IMR-90 (cell line): ENCODE data around the gene TTC7B. TPM values are rescaled to one million over a fixed set of nuclear protein-coding genes. Genes with fewer than 3 reads are reported as not detected.
A peak's percentile ranks its signal among the peaks of the same experiment; 100 is the strongest.

Experiments used
- ATAC-seq: fragments of 200-7000 bp; cut with Tn5 transposase; 2 replicates; pipeline ENCODE4 v1.9.1; 2020; ENCODE audit warnings: low read depth, mild to moderate bottlenecking, moderate library complexity
- BruUV-seq: library from RNA; stranded (reverse); fragments of 400-500 nt; replicated peaks from 2 replicates; lab custom pipeline; 2021; lab: Mats Ljungman, UMichigan
- CTCF ChIA-PET: fragments of 300-600 bp; formaldehyde crosslinking; extraction: SDS; loops from one replicate; lab custom pipeline; 2021; ENCODE audit warnings: antibody characterized with exemption; lab: Yijun Ruan, JAX
- POLR2A ChIA-PET: fragments of 300-600 bp; sonication (Branson Sonifier 250); formaldehyde crosslinking; loops from one replicate; lab custom pipeline; 2022; ENCODE audit warnings: antibody characterized with exemption; ENCODE audit not compliant: unreplicated experiment; lab: Charles Lee
- DNase-seq: peaks from one replicate; pipeline ENCODE4 v3.0.0; 2013
- H2AFZ ChIP-seq: replicated peaks from 2 replicates; pipeline ENCODE3; 2013; ENCODE audit warnings: low read length, mild to moderate bottlenecking; ENCODE audit not compliant: poor library complexity
- H2AK5ac ChIP-seq: 2 replicates; pipeline ENCODE4 v1.6.1; 2013; ENCODE audit warnings: low read depth, low read length, inconsistent platforms
- H2AK9ac ChIP-seq: replicated peaks from 2 replicates; pipeline ENCODE3; 2013; ENCODE audit warnings: mild to moderate bottlenecking, low read depth, low read length, moderate library complexity; ENCODE audit not compliant: poor library complexity
- H2BK120ac ChIP-seq: 2 replicates; pipeline ENCODE4 v1.6.1; 2013; ENCODE audit warnings: low read depth, low read length, inconsistent platforms
- H2BK15ac ChIP-seq: 3 replicates; pipeline ENCODE4 v1.6.1; 2013; ENCODE audit warnings: low read depth, low read length, inconsistent platforms
- H2BK20ac ChIP-seq: 2 replicates; pipeline ENCODE4 v1.6.1; 2013; ENCODE audit warnings: low read depth, mild to moderate bottlenecking, inconsistent platforms, low read length, moderate library complexity
- H2BK5ac ChIP-seq: 2 replicates; pipeline ENCODE4 v1.6.1; 2013; ENCODE audit warnings: mild to moderate bottlenecking, low read depth, low read length, inconsistent platforms; ENCODE audit not compliant: poor library complexity, severe bottlenecking
- H3K14ac ChIP-seq: replicated peaks from 2 replicates; pipeline ENCODE4 v1.6.1; 2013; ENCODE audit warnings: low read depth, low read length, inconsistent platforms
- H3K18ac ChIP-seq: 2 replicates; pipeline ENCODE4 v1.6.1; 2013; ENCODE audit warnings: low read depth, low read length, control low read depth
- H3K23ac ChIP-seq: 2 replicates; pipeline ENCODE4 v1.6.1; 2013; ENCODE audit warnings: low read depth, low read length, inconsistent platforms
- H3K27ac ChIP-seq: 2 replicates; pipeline ENCODE4 v1.5.1; 2013; ENCODE audit warnings: mild to moderate bottlenecking, control low read depth, low read length; ENCODE audit not compliant: insufficient read depth
- H3K27me3 ChIP-seq: 2 replicates; pipeline ENCODE4 v1.6.1; 2013; ENCODE audit warnings: low read length; ENCODE audit not compliant: control insufficient read depth, insufficient read depth
- H3K36me3 ChIP-seq: 2 replicates; pipeline ENCODE4 v1.6.1; 2013; ENCODE audit warnings: low read length, mixed read lengths; ENCODE audit not compliant: control insufficient read depth, insufficient read depth
- H3K4ac ChIP-seq: 2 replicates; pipeline ENCODE4 v1.6.1; 2013; ENCODE audit warnings: low read depth, low read length, inconsistent platforms
- H3K4me1 ChIP-seq: 2 replicates; pipeline ENCODE4 v1.6.1; 2013; ENCODE audit warnings: low read length, mixed read lengths; ENCODE audit not compliant: control insufficient read depth, insufficient read depth
- H3K4me2 ChIP-seq: 2 replicates; pipeline ENCODE4 v1.6.1; 2013; ENCODE audit warnings: low read depth, mild to moderate bottlenecking, control low read depth, low read length, moderate library complexity
- H3K4me3 ChIP-seq: 2 replicates; pipeline ENCODE4 v1.5.1; 2013; ENCODE audit warnings: low read depth, mild to moderate bottlenecking, control low read depth, low read length, moderate library complexity; ENCODE audit not compliant: insufficient read depth
- H3K56ac ChIP-seq: 2 replicates; pipeline ENCODE4 v1.6.1; 2013; ENCODE audit warnings: low read length, inconsistent platforms; ENCODE audit not compliant: insufficient read depth; ENCODE audit errors: extremely low read depth
- H3K79me1 ChIP-seq, 2 experiments: 2 replicates each; pipeline ENCODE4 v1.6.1; 2013; ENCODE audit warnings: low read length in 2 of 2, inconsistent platforms in 1 of 2, low read depth in 1 of 2
- H3K9ac ChIP-seq: 2 replicates; pipeline ENCODE4 v1.6.1; 2013; ENCODE audit warnings: low read depth, low read length, control low read depth
- H3K9me1 ChIP-seq: 2 replicates; pipeline ENCODE4 v1.6.1; 2013; ENCODE audit warnings: low read length, inconsistent platforms; ENCODE audit not compliant: insufficient read depth
- H3K9me3 ChIP-seq: 2 replicates; pipeline ENCODE4 v1.6.1; 2013; ENCODE audit warnings: low read length; ENCODE audit not compliant: control insufficient read depth, insufficient read depth
- H4K20me1 ChIP-seq: 2 replicates; pipeline ENCODE4 v1.6.1; 2013; ENCODE audit warnings: low read length, inconsistent platforms; ENCODE audit not compliant: insufficient read depth
- H4K5ac ChIP-seq: 2 replicates; pipeline ENCODE4 v1.6.1; 2013; ENCODE audit warnings: mild to moderate bottlenecking, low read depth, low read length, control low read depth
- H4K8ac ChIP-seq, 2 experiments: 2 replicates each; pipeline ENCODE4 v1.6.1; 2013; ENCODE audit warnings: low read depth in 2 of 2, low read length in 2 of 2, control low read depth in 1 of 2, inconsistent platforms in 1 of 2
- H4K91ac ChIP-seq: 2 replicates; pipeline ENCODE4 v1.6.1; 2013; ENCODE audit warnings: low read depth, low read length, inconsistent platforms; ENCODE audit not compliant: insufficient read depth
- BHLHE40 ChIP-seq: fragments of 150-350 bp; IDR thresholded peaks from 2 replicates; pipeline ENCODE4 v1.6.1; 2016; ENCODE audit warnings: mild to moderate bottlenecking, low read depth, low read length
- CHD1 ChIP-seq: IDR thresholded peaks from 2 replicates; pipeline ENCODE4 v1.6.1; 2012; ENCODE audit warnings: low read depth, low read length, improper control_type of control experiment
- CTCF ChIP-seq: conservative IDR thresholded peaks from 2 replicates; pipeline ENCODE4 v1.5.1; 2012; ENCODE audit warnings: mild to moderate bottlenecking, low read depth, low read length, improper control_type of control experiment
- FOS ChIP-seq: fragments of 150-350 bp; IDR thresholded peaks from 2 replicates; pipeline ENCODE4 v1.6.1; 2016; ENCODE audit warnings: low read depth, low read length
- MAFK ChIP-seq: IDR thresholded peaks from 2 replicates; pipeline ENCODE4 v1.6.1; 2012; ENCODE audit warnings: low read depth, low read length, improper control_type of control experiment
- MXI1 ChIP-seq: IDR thresholded peaks from 2 replicates; pipeline ENCODE4 v1.6.1; 2012; ENCODE audit warnings: low read depth, mild to moderate bottlenecking, low read length, moderate library complexity, borderline replicate concordance
- NFE2L2 ChIP-seq: fragments of 150-350 bp; IDR thresholded peaks from 2 replicates; pipeline ENCODE4 v1.6.1; 2016; ENCODE audit warnings: low read depth, mild to moderate bottlenecking, low read length
- POLR2A ChIP-seq: IDR thresholded peaks from 2 replicates; pipeline ENCODE4 v1.6.1; 2012; ENCODE audit warnings: mild to moderate bottlenecking, low read depth, low read length
- RAD21 ChIP-seq: IDR thresholded peaks from 2 replicates; pipeline ENCODE4 v1.6.1; 2012; ENCODE audit warnings: low read length, improper control_type of control experiment
- RCOR1 ChIP-seq: IDR thresholded peaks from 2 replicates; pipeline ENCODE4 v1.6.1; 2012; ENCODE audit warnings: mild to moderate bottlenecking, low read length, improper control_type of control experiment; ENCODE audit not compliant: insufficient replicate concordance
- USF2 ChIP-seq: fragments of 150-350 bp; IDR thresholded peaks from 2 replicates; pipeline ENCODE4 v1.6.1; 2017; ENCODE audit warnings: mild to moderate bottlenecking, antibody characterized with exemption, low read length, low read depth
- WGBS, 2 experiments: methylation state at CpG; one replicate each; pipeline versions ENCODE4 v1.1.5 to v1.1.7; 2013; ENCODE audit warnings: missing lambda C conversion rate in 2 of 2; ENCODE audit not compliant: insufficient read length in 1 of 2; ENCODE audit errors: extremely low coverage in 2 of 2; 5-methylcytosine and 5-hydroxymethylcytosine counted together
- dilution Hi-C: fragments of 300-500 bp; cut with HindIII; formaldehyde crosslinking; loops from one replicate; pipeline ENCODE4 v1.14.3; 2018; ENCODE audit warnings: low sequenced_read_pairs; ENCODE audit not compliant: unreplicated experiment
- in situ Hi-C: fragments of 300-500 bp; cut with MboI; formaldehyde crosslinking; loops from 3 replicates; pipeline ENCODE4 v1.14.3; 2019; ENCODE audit warnings: low sequenced_read_pairs, inconsistent platforms, mixed read lengths
- intact Hi-C: fragments of 100-400 bp; cut with micrococcal nuclease; formaldehyde crosslinking; loops from 2 replicates; pipeline ENCODE4 v1.10.0; 2022
- polyA plus RNA-seq, 3 experiments: library from polyadenylated mRNA; depleted of rRNA; stranded (reverse); fragments of >200 nt; gene quantifications; 2 replicates each; pipeline ENCODE4 v1.2.3, GENCODE V29; 2012; ENCODE audit warnings: low replicate concordance in 1 of 3
- total RNA-seq: library from RNA; depleted of rRNA; stranded (reverse); fragments of >200 nt; gene quantifications from 2 replicates; pipeline ENCODE4 v1.2.3, GENCODE V29; 2012

The TTC7B gene
- total and polyA plus RNA-seq, 2 of the 4 experiments (the other 2 are of a cell fraction): 18.1 to 35.3 TPM

- H3K4me2 ChIP-seq: no peak overlapping the region
- POLR2A ChIA-PET: no interaction called here
- H2AK9ac ChIP-seq: peak overlapping the region; percentile 39
- no peak overlapping the region for H4K8ac ChIP-seq
- no peak overlapping the region for H2AFZ ChIP-seq
- H3K56ac ChIP-seq: no peak overlapping the region
- intact Hi-C loops: no loop called here
- 75% methylated on average over 4 of the region's 6 CpGs; no CpG with 5 or more reads in 1 of the 2 experiments for WGBS, 2 experiments
- H2BK20ac ChIP-seq: no peak overlapping the region
- no peak overlapping the region for H3K4me3 ChIP-seq
- no peaks in the 10 kb centered on the region for H3K27me3 ChIP-seq
- H3K4ac ChIP-seq: no peak overlapping the region
- H3K36me3 ChIP-seq: no peaks in the 10 kb centered on the region
- peaks cover 2% of the 10 kb centered on the region; the same call in 1 of the 2 replicates for H3K4me1 ChIP-seq
- H3K23ac ChIP-seq: 0 out of 2 replicates have a peak overlapping the region, but pooled peaks have one; percentile 11
- CTCF ChIA-PET: no interaction called here
- H3K18ac ChIP-seq: no peak overlapping the region
- H2BK5ac ChIP-seq: no peak overlapping the region
- peaks cover 29 to 68% of the 10 kb centered on the region in 2 experiments for H3K79me1 ChIP-seq
- no peak overlapping the region for H4K91ac ChIP-seq
- no peaks in the 10 kb centered on the region for H3K9me3 ChIP-seq
- H2AK5ac ChIP-seq: no peak overlapping the region
- no peak for TF ChIP-seq MXI1
- no peak for TF ChIP-seq FOS
- TF ChIP-seq MAFK: no peak
- no peak for TF ChIP-seq RAD21
- no peak for TF ChIP-seq CTCF
- TF ChIP-seq USF2: no peak
- no peak for TF ChIP-seq RCOR1
- no peak for TF ChIP-seq BHLHE40
- TF ChIP-seq POLR2A: no peak
- no peak for TF ChIP-seq CHD1
- TF ChIP-seq NFE2L2: no peak
- H3K9me1 ChIP-seq: peaks cover 16% of the 10 kb centered on the region
- H3K9ac ChIP-seq: no peak overlapping the region
- dilution Hi-C loops: no loop called here
- DNase-seq (no peak), ATAC-seq (no peak)
- no peak overlapping the region for H3K27ac ChIP-seq
- no TSS peak for BruUV-seq
- H2BK120ac ChIP-seq: no peak overlapping the region
- in situ Hi-C loops: no loop called here
- no peak overlapping the region for H4K5ac ChIP-seq
- no peak overlapping the region for H3K14ac ChIP-seq
- H4K20me1 ChIP-seq: peaks cover 28% of the 10 kb centered on the region
- H2BK15ac ChIP-seq: no peak overlapping the region
Observed at GRCh38 chr14:90807060-90807459, 9.2 kb downstream of the TTC7B start.
